ENCODE results near the gene MTNR1A. TPM values are rescaled to one million over a fixed set of nuclear protein-coding genes. Genes with fewer than 3 reads are reported as not detected.

MTNR1A gene
- total and polyA plus RNA-seq, 10 donors, result not detected

- Histone ChIP-seq H3K4me1 (no peaks in the 10 kb centered on the region), H3K9me3 (peaks cover 0 to 6% (median 0%) of the 10 kb centered on the region in 8 donors), H3K36me3 (no peaks in the 10 kb centered on the region), H3K27ac (no peak overlapping the region), H3K4me3 (no peak overlapping the region), H3K27me3 (replicated peaks in 1 of 7) (peaks cover 0 to 4% (median 0%) of the 10 kb centered on the region in 7 donors)
- DNase-seq, result no peak
- no peak for TF ChIP-seq POLR2AphosphoS5 (IDR thresholded peaks at IDR 0.05)
- TF ChIP-seq CTCF (IDR thresholded peaks at IDR 0.05 in 8 of 11, conservative IDR thresholded peaks at IDR 0.05 in 3 of 11), result no peak
- no peak for TF ChIP-seq POLR2A (IDR thresholded peaks at IDR 0.05)
- 78 to 85% (median 82%) methylated on average over 11 of the region's 11 CpGs for WGBS, 5 donors
- intact Hi-C loops (cut with DNase I; ENCODE audit: low total_unique reads), result no loop called here
These were observed 8.4 kb upstream of the MTNR1A start for GRCh38 chr4:186563761-186564160.

DNA sequence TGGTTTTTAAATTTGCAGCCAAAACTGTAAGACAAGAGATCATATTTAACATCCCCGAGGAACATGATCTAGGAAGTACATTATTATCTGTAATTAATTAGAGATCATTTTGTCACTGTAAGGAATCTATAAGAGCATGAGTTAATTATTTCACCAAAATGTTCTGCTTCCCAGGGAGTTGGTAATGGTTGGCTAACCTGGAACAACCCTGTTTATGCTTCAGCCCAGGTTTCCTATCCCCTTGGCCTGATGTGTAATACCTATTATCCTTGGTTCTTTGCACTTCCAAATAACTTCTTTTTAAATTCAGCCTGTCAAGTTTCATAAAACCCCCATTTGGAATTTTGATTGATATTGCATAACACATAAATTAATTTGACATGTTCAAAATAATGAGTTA, 6.4 kb upstream of the MTNR1A start:
- peaks cover 0 to 6% (median 0%) of the 10 kb centered on the region in 8 donors for H3K9me3 ChIP-seq
- no peak overlapping the region for H3K27ac ChIP-seq
- H3K36me3 ChIP-seq, result no peaks in the 10 kb centered on the region
- no peak for DNase-seq
- WGBS, 5 donors, result 78 to 97% (median 85%) methylated on average over 1 of the region's 1 CpG
- no peak overlapping the region for H3K4me3 ChIP-seq
- TF ChIP-seq POLR2AphosphoS5 (IDR thresholded peaks at IDR 0.05) (no peak), POLR2A (IDR thresholded peaks at IDR 0.05) (no peak), CTCF (IDR thresholded peaks at IDR 0.05 in 8 of 11, conservative IDR thresholded peaks at IDR 0.05 in 3 of 11) (no peak)
- no peaks in the 10 kb centered on the region for H3K4me1 ChIP-seq
- peaks cover 0 to 12% (median 0%) of the 10 kb centered on the region in 7 donors for H3K27me3 ChIP-seq (replicated peaks in 1 of 7)
- intact Hi-C loops (cut with DNase I; ENCODE audit: low total_unique reads), result no loop called here

DNA sequence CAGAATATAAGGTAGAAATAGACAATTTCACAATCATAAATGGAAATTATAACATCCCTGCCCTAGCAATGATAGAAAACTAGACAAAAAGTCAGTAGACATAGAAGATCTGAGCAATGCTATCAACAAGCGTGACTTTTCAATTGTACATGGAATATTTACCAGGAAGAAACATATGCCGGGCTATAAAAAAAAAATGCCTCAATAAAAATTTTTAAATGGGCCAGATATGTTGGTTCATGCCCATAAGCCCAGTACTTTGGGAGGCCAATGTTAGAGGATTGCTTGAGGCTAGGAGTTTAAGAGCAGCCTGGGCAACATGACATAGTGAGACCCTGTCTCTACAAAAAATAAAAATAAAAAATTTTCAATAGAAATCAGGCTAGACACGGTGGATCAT, 5.3 kb upstream of the MTNR1A start:
- Histone ChIP-seq H3K27me3 (replicated peaks in 1 of 7) (peaks cover 0 to 23% (median 6%) of the 10 kb centered on the region in 7 donors), H3K27ac (no peak overlapping the region), H3K4me1 (no peaks in the 10 kb centered on the region), H3K9me3 (peaks cover 0 to 6% (median 0%) of the 10 kb centered on the region in 8 donors), H3K4me3 (no peak overlapping the region), H3K36me3 (no peaks in the 10 kb centered on the region)
- intact Hi-C loops (cut with DNase I; ENCODE audit: low total_unique reads), result no loop called here
- TF ChIP-seq POLR2AphosphoS5 (IDR thresholded peaks at IDR 0.05) (no peak), POLR2A (IDR thresholded peaks at IDR 0.05) (no peak), CTCF (IDR thresholded peaks at IDR 0.05 in 8 of 11, conservative IDR thresholded peaks at IDR 0.05 in 3 of 11) (no peak)
- no peak for DNase-seq
- WGBS, 5 donors, result 90 to 98% (median 94%) methylated on average over 3 of the region's 3 CpGs

GRCh38 chr4:186557486-186557885, 2.1 kb upstream of the MTNR1A start:
- peaks cover 0 to 6% (median 0%) of the 10 kb centered on the region in 8 donors for H3K9me3 ChIP-seq
- H3K4me1 ChIP-seq, result peaks cover 0 to 7% (median 0%) of the 10 kb centered on the region in 6 donors
- H3K4me3 ChIP-seq, result no peak overlapping the region
- H3K27me3 ChIP-seq (replicated peaks in 1 of 7), result peaks cover 0 to 51% (median 24%) of the 10 kb centered on the region in 7 donors
- DNase-seq, result no peak
- WGBS, 5 donors, result 71 to 87% (median 75%) methylated on average over 3 of the region's 3 CpGs
- no peaks in the 10 kb centered on the region for H3K36me3 ChIP-seq
- TF ChIP-seq CTCF (IDR thresholded peaks at IDR 0.05 in 8 of 11, conservative IDR thresholded peaks at IDR 0.05 in 3 of 11), result no peak
- TF ChIP-seq POLR2A (IDR thresholded peaks at IDR 0.05), result no peak
- no peak for TF ChIP-seq POLR2AphosphoS5 (IDR thresholded peaks at IDR 0.05)
- H3K27ac ChIP-seq, result no peak overlapping the region
- intact Hi-C loops (cut with DNase I; ENCODE audit: low total_unique reads), result no loop called here
